NCI-H2171 treated with DMSO at 0.1 percent for 48 hours (cell line): ENCODE data around the gene ARHGAP9.
"Not testable (repeated sequence)": the region's sequence is repeated elsewhere in the genome, so short reads cannot be mapped to it uniquely, and the experiment has no call there.

Source experiments
- DNase-seq: peaks from one replicate; lab custom pipeline; 2025; lab: John Stamatoyannopoulos, UW

Gene ARHGAP9

GRCh38 chr12:57479376-57480115 is at the start of gene ARHGAP9:
Gene ARHGAP9 (minus strand): TSS chr12:57479866. CDS start chr12:57479406, 460 bp downstream.
- DNase-seq = no peak

GRCh38 chr12:57528831-57529555 is 49.3 kb upstream of the ARHGAP9 start:
- no peak for DNase-seq

- no peak for DNase-seq
Observed at GRCh38 chr12:57528176-57528575, 48.5 kb upstream of the ARHGAP9 start.

GRCh38 chr12:57527184-57527583 is 47.5 kb upstream of the ARHGAP9 start:
- no peak for DNase-seq

GRCh38 chr12:57526477-57527126 is 46.9 kb upstream of the ARHGAP9 start:
- no peak for DNase-seq

- DNase-seq = no peak
Observed at GRCh38 chr12:57525615-57526383, 46.1 kb upstream of the ARHGAP9 start.

GRCh38 chr12:57524814-57525614 is 45.3 kb upstream of the ARHGAP9 start:
- peak; percentile 3 for DNase-seq

GRCh38 chr12:57523706-57524614 is 44.3 kb upstream of the ARHGAP9 start:
- DNase-seq = no peak

- peak; percentile 59 for DNase-seq
Observed at GRCh38 chr12:57522887-57523705, 43.4 kb upstream of the ARHGAP9 start.

- peak; percentile 92 for DNase-seq
Observed at GRCh38 chr12:57522011-57522886, 42.6 kb upstream of the ARHGAP9 start, which contains the start of gene MBD6. Gene MBD6 (plus strand): TSS chr12:57522824. CDS start chr12:57524304, 1,480 bp downstream.

GRCh38 chr12:57521525-57522010 is 41.9 kb upstream of the ARHGAP9 start:
- DNase-seq = peak; percentile 69

- DNase-seq = peak; percentile 97
Observed at GRCh38 chr12:57520053-57520818, 40.6 kb upstream of the ARHGAP9 start, which contains the start of gene DDIT3. Gene DDIT3 (minus strand): TSS chr12:57520514. CDS start chr12:57517406, 3,108 bp downstream.

GRCh38 chr12:57519796-57520052 is 40.1 kb upstream of the ARHGAP9 start:
- no peak for DNase-seq

- DNase-seq = peak; percentile 61
Observed at GRCh38 chr12:57518920-57519795, 39.5 kb upstream of the ARHGAP9 start.

GRCh38 chr12:57518176-57518919 is 38.7 kb upstream of the ARHGAP9 start:
- no peak for DNase-seq

- DNase-seq = not testable (repeated sequence)
Observed at GRCh38 chr12:57517718-57518117, 38.1 kb upstream of the ARHGAP9 start.
